GM19043 (cell line): ENCODE measurements around the gene LCMT2.
"Not testable (repeated sequence)": the region's sequence is repeated elsewhere in the genome, so short reads cannot be mapped to it uniquely, and the experiment has no call there.

Experiments
- ATAC-seq: cut with Tn5 transposase; IDR thresholded peaks from one replicate; pipeline ENCODE4 v1.9.1; 2021; ENCODE audit warnings: low read depth; ENCODE audit not compliant: unreplicated experiment

LCMT2 gene

DNA sequence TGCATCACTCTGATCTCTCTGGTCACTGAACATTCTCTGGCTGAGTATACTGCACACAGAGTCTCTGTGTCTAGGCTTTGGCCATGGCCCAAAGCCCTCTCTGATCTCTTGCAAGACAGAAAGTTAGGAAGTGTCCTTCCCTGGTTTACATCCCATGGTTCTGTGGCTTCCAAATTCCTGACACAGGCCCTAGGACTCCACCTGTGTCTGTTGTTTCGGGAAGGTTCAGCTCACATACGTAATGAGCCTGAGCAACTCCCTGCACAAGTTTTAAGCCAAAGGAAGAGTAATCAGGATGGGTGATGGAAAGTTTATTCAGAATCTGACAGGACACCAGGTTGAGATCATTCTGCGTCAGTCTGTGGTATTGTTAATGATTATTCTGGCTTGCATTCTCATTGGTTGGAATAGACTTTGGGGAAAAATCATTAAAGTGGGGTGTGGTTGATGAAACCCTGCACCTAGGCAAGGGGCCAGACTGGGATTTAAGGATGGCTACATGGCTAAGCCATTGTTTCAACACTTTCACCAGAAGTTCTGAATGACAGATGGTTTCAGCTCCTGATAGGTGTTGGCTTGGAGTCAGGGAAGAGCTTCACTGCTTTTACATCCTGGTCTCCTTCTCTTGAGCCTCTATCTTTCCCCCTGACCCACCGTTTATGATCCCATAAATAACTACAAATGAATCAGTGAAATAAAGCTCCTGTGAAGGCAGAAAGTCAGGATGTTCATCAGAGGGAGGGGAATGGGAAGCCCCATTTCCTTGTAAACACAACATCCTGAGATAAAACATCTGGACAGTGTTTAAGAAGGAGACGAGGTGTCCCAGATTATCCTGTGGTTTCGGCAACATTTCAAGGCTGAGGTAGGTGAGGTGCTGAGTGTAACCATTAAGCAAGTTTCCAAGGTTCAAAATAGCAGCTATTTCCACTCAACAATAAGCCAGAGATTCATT lies 14.1 kb downstream of the LCMT2 start:
- ATAC-seq, result no peak

DNA sequence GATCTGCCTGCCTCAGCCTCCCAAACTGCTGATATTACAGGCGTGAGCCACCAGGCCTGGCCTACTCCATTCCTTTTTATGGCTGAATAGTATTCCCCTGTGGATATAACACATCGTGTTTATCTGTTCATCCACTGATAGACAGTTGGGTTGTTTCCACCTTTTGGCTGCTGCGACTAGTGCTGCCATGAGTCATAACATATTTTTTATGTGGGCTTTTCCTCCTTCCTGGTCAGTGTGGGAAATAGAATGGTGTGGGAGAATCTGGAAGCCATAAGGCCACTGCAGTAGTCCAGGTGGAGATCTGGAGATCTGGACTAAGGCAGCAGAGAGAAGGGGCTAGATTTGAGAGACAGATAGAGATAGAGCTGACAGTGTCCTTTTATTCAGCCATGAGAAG lies 16.2 kb downstream of the LCMT2 start:
- no peak for ATAC-seq

DNA sequence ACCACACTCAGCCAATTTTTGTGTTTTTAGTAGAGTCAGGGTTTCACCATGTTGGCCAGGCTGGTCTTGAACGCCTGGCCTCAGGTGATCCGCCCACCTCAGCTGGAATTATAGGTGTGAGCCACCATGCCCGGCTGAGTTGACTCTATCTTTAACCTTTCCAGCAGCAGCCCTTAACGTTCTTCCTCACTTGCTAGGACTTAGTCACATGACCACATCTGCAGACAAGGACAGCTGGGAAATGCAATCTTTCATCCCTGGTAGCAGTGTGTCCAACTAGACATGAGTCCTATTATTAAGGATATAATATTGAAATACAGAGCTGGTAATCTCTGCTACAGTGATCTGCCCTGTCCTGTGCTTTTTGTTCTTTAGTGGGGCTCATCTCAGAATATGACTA lies 18.0 kb downstream of the LCMT2 start:
- no peak for ATAC-seq

DNA sequence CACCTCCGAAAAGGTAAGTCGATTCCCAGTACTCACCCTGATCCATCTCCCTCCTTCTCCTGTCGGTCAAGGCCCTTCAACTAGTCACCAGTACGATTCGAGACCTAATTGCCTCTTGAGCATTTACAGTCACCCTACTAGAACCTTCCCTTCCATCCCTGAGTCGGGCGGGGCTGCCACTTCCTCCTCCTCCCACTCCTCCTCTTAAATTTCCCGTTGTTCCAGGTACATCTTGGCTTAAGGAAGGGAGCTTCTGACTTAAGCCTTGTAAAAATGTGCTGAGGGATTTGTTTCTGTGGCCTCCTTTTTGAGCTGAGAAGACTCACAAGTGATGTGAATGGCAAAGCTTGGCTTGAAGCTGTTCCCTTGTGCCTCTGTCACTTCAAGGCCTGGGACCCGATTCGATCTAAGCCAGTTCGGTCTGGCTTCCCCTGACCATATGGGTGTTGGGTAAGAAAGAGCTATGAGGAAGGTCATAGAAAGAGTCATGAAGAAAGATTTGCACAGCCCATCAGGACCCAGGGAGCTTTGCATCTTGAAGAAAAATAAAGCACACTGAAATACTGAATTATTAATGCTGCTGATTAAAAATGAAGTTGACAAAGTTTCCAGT lies 28.1 kb downstream of the LCMT2 start, which contains the start of gene TGM7:
Gene TGM7 (minus strand): TSS at position 51 of the 613 bp plus-strand sequence.
- no peak for ATAC-seq

DNA sequence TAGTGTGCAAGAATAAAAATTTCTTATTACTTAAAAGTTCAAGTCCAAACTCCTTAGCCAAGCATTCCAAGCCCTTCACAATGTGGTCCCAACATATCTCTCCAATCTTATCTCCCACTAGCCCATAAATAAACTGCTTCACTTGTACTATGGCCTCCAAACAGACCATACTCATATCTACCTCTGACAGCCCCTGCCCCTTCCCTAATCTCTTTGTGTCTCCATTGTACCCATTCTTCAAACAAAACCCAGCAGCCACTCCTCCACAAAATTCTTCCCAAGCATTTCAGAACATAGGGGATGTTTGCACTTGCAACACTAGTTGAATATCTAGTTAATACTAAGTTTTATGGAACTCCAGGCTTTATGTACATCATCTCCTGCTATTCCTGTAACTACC lies 30.5 kb downstream of the LCMT2 start:
- ATAC-seq, result no peak

DNA sequence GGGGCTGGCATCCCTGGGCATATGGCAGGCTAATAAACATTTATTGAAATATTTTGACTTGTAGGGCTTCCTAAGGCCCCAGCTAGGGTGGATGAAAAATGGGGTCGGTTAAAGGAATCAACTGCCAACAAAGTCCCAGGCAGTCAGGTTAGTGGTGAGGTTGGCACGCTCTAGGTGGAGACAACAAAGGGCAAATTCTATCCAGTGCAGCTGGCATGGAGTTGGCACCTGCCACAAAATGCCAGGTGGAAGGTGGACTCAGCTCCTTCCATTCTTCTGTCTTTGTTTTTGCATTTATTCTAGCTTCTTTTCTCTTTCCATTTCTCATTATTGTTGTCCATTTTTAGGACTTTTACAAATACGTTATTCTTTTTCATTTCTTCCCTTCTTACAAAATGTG lies 31.0 kb downstream of the LCMT2 start:
- no peak for ATAC-seq

DNA sequence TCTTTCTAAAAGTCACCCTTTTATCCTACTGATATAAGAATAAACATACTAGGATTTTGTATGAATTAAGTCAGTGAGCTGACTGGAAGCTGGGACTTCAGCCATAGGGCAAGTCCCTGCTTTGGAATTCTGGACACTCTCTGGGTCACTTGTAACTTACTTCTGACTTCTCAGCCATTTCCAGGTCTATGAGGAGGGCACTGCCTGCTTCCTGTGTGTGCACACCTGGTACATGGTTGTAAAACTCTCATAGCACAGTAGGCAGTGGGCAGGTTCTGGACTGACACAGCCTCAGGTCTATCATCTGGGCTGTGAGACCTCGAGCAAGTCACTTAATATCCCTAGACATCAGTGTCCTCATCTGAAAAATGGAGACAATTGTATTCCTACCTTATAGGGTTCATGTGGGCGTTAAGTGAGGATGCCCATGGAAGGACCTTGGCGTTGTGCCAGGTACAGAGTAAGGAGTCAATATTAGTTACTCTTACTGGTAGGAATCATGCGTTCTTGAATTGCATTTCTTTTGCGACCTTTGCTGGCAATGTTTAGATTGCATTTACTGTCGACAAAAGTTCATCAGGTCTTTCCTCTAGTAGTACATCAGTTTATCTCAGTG lies 36.2 kb downstream of the LCMT2 start:
- no peak for ATAC-seq

DNA sequence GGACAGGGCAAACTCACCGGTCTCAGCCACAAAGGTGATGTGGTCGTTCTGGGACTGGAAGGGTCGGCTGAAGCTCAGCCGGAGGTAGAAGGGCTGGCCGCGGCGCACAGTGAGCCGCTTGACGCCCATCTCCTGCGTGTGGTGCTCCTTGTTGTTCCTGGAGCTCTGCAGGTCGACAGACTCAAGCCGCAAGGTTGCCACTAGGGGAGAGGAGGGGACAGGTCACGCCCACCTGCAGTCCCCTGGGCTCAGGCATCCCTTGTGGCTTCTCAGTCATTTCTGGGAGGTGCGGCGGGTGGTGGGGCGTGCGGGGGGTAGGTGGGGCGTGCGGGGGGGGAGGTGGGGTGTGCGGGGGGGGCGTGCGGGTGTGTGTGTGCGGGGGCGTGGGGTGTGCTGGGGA lies 36.9 kb downstream of the LCMT2 start:
- ATAC-seq, result no peak

DNA sequence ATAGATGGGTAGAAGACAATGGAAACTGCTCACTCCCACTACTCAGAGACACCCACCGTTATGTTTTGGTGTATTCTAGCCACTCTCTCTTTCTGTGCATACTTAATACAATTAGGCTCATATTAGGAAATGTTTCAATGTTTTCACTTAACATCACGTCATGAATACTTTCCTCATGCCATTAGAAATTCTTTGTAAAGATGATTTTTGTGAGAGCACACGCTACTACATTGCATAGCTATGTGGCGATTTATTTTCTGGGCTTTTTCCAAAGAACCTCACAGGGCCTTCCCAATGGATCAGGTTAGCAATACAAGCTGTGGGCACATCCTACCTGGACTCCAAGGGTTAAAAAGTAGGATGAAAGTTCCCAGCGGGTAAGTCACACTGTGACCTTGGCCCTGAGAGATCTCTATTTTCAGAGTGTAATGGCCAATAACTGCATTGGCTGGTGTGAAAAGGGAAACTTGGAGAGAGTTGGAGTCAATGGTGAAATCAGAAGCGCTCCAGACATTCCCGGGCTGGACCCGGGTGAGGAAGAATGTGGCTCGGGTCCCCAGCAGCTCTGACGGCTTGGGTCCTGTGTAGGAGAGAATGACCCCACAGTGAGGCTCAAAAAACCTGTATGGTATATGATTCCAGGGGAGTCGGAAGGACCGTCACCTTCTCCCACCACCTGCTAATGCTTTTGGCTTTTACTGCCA lies 37.8 kb downstream of the LCMT2 start:
- ATAC-seq, result no peak

DNA sequence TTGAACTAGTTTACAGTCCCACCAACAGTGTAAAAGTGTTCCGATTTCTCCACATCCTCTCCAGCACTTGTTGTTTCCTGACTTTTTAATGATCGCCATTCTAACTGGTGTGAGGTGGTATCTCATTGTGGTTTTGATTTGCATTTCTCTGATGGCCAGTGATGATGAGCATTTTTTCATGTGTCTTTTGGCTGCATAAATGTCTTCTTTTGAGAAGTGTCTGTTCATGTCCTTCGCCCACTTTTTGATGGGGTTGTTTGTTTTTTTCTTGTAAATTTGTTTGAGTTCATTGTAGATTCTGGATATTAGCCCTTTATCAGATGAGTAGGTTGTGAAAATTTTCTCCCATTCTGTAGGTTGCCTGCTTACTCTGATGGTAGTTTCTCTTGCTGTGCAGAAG lies 40.7 kb downstream of the LCMT2 start:
- ATAC-seq, result not testable (repeated sequence)

DNA sequence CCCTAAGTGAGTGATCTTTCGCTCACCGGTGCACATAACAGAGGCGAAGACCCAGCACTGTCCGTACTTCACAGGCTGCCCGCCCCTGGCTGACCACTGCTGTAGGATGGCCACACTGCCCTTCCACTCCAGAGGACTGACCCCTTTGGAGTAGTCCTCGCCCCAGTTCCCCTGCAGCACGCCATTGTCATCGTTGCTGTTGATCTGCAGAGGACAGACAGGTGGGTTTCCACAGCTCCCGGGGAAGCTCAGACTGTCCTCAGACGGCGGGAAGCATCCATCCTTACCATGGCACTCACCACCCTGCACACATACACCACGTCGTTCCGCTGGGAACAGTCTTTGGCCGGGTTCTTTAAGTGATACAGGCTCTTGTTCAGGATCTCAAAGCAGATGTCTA lies 43.1 kb downstream of the LCMT2 start:
- no peak for ATAC-seq

DNA sequence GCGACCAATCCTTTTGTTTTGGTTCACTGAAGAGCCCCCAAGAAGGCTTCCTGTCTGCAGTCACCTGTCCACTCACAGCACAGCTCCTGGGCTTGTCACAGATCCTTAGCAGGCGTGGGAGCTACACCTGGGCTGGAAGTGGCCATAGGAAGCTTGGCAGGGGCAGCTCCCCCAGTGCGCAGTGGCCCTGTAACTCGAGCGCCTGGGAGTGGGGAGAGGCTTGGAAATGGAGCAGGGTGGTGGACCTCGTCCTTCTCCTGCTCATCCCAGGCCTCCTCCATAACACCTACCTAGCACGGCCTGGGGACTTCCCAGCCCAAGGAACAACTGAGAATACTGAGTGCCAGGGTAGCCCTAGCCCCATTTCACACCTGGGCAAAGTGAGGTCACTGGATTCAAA lies 44.3 kb downstream of the LCMT2 start:
- no peak for ATAC-seq

DNA sequence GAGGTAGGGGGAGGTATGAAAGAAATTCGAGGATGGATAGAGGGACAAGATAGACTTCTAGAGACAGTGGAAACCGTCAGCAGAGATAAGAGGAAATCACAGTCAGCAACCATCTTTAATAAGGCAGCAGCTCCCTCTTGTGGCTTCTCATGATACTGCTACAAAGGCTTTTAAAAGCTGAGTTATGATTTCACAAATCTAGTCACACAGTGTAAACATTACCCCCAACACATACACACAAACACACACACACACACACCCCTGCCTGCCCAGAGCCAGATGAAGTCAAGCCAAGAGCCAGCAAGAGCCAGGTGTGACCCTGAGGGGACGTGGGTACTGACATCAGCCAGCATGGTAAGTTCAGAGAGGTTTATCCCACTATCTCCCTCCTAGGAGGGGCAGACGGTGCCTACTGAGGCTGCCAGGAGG lies 44.8 kb downstream of the LCMT2 start:
- no peak for ATAC-seq

DNA sequence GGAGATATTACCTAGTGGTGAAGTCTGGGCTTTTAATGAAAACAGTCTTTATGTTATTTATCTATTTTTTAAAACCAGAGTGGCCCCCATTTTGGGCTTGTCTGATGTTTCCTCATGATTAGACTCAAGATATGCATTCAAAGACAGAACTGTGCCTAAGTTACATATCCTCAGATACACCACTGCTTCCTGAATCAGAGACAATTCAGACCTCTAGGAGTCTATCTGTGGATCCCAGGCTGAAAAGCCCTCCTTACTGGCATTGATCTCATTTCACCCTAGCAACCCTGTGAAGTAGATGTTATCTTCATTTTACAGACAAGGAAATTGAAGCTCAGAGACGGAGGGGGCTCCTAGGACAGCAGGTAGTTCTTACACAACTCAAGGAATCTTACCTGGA lies 46.8 kb downstream of the LCMT2 start:
- no peak for ATAC-seq

DNA sequence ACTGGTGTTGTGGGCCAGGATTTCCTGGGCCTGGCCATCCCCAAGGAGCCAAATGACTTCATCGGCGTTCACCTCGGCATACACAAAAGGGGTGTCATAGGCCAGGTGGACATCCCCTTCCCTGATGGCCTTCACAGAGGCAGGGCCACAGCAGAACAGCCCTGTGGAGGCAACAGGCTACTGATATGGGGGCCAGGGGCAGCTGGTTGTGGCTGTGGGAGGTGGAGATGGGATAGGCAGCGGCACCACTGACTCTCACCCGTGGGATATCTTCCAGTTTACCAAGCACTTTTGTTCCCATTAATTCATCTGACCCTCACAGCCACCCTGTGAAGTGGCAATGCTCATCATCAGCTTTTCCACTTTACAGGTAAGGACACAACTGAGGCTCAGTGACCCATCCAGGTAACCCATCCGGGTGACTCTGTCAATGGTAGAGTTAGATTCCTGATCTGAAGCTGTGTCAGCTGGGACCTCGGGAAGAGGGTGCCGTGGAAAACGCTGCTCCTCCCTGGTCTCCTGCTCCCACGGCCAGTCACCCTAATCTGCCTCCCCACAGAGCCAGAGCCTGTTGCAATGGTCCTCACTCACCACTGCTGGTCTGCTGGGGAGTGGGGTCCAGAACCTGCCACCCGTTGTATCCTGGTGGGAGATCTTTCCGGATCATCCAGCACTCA lies 48.3 kb downstream of the LCMT2 start:
- no peak for ATAC-seq

DNA sequence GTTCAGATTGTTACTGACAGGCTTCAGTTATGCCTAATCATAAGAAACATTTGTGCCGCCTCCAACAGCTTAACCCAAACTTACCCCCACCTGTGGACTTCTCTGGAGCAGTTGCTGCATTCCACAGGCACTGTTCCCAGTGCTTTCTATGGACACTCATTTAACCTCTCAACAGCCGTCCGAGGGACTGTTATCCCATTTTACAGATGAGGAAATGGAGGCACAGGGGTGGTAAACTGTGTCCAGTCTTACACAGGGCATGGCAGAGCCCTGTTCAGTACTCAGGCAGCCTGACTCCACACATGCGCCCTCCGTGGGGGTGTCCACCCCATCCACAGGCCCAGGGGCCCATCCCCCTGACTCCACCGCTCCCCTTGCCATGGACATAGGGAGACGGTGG lies 49.4 kb downstream of the LCMT2 start:
- ATAC-seq, result no peak

DNA sequence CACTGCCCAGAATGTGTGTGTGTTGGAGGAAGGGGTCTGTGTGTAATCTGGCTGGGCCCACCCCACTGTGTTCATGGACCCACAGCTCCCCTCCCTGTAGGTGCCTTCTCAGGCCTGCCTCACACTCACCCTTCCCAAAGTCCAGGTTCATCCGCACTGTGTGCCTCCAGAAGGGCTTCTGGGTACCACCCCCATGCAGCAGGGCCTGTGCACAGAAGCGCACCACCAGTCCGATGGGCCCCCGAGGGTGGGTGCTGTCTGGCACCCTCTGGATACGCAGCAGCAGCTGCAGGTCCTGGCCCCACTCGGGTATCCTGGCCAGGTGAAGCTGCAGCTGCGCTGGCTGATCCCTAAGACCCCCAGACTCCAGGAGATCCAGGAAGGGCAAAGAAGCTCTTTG lies 50.9 kb downstream of the LCMT2 start:
- no peak for ATAC-seq

DNA sequence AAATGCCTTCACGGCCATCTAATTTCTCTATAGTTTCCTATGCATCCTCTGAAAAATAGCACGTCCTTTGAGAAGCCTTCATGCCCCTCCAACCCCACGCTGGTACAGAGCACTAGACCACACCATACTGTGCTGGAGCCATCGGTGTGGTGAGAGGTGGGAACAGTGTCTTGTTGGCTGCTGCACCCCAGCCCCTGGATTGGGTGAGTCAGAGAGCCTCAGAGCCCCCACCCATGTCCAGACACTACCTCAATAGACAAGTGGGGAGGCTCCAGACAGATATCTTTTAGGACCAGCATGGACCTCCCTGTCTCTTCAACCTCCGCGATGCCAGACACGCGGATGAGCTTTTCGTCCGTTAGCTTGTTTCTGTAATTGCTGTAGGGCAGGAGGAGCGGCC lies 51.5 kb downstream of the LCMT2 start:
- ATAC-seq, result no peak

DNA sequence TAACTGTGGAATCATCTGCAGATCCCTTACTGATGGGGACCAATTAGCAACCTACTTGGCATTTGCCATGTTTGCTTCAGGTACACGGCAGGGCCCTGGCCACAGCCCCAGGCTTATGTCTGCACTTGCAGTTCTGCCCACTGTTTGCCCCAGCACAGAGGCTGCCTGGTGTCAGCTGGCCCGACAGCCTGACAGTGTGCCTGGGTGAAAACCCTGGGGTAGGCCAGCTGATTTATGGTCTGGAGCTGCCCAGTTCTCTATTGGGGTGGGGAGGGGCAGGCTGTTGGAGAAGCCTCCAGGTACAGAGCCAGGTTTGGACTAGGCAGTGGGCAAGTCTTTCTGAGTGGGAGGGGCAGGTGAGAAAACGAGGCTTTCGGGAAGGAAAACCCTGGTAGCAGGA lies 52.5 kb downstream of the LCMT2 start:
- no peak for ATAC-seq

DNA sequence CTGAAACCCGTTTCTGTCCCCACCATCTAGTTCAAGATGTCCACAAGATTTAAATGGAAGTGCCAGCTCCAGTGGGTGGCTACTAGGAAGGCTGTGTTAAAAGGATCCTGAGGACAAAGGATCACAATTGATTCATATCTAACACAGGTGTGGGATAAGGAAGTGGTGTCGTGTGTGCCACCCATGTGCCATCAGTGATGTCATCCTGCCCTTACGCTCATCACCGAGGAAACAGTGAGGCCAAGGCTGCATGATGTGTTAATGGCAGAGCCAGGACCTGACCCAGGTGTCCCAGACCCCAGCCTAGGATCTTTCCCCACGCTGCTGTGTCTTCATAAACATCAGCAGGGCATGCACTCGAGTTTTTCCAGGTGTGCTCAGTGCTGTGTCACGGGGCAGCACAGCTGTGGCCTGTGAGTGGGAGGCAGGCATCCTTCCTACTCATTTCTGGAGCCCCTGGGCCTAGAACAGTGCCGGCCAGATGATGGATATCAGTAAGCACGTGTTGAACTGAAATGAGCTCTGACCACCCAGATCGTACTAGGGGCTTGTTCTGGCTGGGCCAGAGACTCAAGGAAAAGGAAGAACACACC lies 53.0 kb downstream of the LCMT2 start:
- ATAC-seq, result no peak
